SK-N-SH (cell line): ENCODE results near the gene ZNF275.
A peak's percentile ranks its signal among the peaks of the same experiment; 100 is the strongest.

ENCODE experiments used
- CHD2 ChIP-seq: fragments of 150-350 bp; IDR thresholded peaks from 2 replicates; pipeline ENCODE4 v1.6.1; 2018; ENCODE audit warnings: low read length; ENCODE audit not compliant: partially characterized antibody
- ELF1 ChIP-seq: IDR thresholded peaks from 2 replicates; pipeline ENCODE4 v1.4.0; 2012
- EP300 ChIP-seq, 2 experiments: IDR thresholded peaks; 2 replicates each; pipeline versions ENCODE4 v1.4.0 to v1.6.1; 2012; ENCODE audit warnings: borderline replicate concordance in 1 of 2, low read depth in 1 of 2, low read length in 1 of 2
- EZH2phosphoT487 ChIP-seq: fragments of 200-600 bp; sonication (generic); IDR thresholded peaks from 2 replicates; pipeline ENCODE4 v1.6.1; 2017; ENCODE audit warnings: low read depth, mixed run types, mild to moderate bottlenecking, antibody characterized with exemption, moderate library complexity, borderline replicate concordance
- MXI1 ChIP-seq: IDR thresholded peaks from 2 replicates; pipeline ENCODE4 v1.6.1; 2012; ENCODE audit warnings: mild to moderate bottlenecking, low read depth, low read length, improper control_type of control experiment
- NFIC ChIP-seq: IDR thresholded peaks from 2 replicates; pipeline ENCODE4 v1.4.0; 2012; ENCODE audit warnings: borderline replicate concordance
- RFX5 ChIP-seq: IDR thresholded peaks from 2 replicates; pipeline ENCODE4 v1.6.1; 2012; ENCODE audit warnings: mild to moderate bottlenecking, improper control_type of control experiment, low read length
- TCF12 ChIP-seq: IDR thresholded peaks from 2 replicates; pipeline ENCODE4 v1.4.0; 2012
- TEAD4 ChIP-seq: IDR thresholded peaks from 2 replicates; pipeline ENCODE4 v1.4.0; 2012; ENCODE audit warnings: mild to moderate bottlenecking, borderline replicate concordance; ENCODE audit not compliant: insufficient read depth
- TF ChIP-seq, protein P1 (sequence below): IDR thresholded peaks from 2 replicates; pipeline ENCODE4 v1.6.1; 2012; ENCODE audit warnings: mild to moderate bottlenecking, low read depth, low read length, moderate library complexity
- TF ChIP-seq, protein P2 (sequence below): fragments of 200-600 bp; sonication (generic); IDR thresholded peaks from 2 replicates; pipeline ENCODE4 v1.6.1; 2017; ENCODE audit warnings: antibody characterized with exemption, mild to moderate bottlenecking, moderate library complexity
- TF ChIP-seq, protein P3 (sequence below): IDR thresholded peaks from 2 replicates; pipeline ENCODE4 v1.4.0; 2012; ENCODE audit warnings: low read depth, borderline replicate concordance

DNA sequence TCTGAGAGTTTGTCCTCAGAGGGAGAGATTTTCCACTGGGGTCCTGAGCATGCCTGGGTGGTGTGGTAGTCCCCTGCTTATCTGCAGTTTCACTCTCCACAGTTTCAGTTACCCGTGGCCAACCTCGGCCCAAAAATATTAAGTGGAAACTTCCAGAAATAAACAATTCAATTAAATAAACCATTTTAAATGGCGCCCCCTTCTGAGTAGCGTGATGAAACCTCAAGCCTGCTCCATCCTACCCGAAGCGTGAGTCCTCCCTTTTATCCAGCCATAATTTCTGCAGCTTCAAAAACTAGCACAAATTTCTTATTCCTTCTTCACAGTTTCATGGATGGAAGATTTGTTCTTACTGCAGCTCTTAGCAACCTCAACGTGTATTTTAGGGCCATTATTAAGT lies 40.5 kb downstream of the ZNF275 start:
- TF ChIP-seq CHD2 (no peak), TCF12 (no peak), TEAD4 (no peak), NFIC (no peak), RFX5 (no peak), EZH2phosphoT487 (no peak), EP300 (IDR thresholded peaks at IDR 0.05; ENCODE audit: borderline replicate concordance in 1 of 2, low read depth in 1 of 2, low read length in 1 of 2) (no peak), MXI1 (no peak), ELF1 (no peak)
- TF ChIP-seq, protein P1, sequence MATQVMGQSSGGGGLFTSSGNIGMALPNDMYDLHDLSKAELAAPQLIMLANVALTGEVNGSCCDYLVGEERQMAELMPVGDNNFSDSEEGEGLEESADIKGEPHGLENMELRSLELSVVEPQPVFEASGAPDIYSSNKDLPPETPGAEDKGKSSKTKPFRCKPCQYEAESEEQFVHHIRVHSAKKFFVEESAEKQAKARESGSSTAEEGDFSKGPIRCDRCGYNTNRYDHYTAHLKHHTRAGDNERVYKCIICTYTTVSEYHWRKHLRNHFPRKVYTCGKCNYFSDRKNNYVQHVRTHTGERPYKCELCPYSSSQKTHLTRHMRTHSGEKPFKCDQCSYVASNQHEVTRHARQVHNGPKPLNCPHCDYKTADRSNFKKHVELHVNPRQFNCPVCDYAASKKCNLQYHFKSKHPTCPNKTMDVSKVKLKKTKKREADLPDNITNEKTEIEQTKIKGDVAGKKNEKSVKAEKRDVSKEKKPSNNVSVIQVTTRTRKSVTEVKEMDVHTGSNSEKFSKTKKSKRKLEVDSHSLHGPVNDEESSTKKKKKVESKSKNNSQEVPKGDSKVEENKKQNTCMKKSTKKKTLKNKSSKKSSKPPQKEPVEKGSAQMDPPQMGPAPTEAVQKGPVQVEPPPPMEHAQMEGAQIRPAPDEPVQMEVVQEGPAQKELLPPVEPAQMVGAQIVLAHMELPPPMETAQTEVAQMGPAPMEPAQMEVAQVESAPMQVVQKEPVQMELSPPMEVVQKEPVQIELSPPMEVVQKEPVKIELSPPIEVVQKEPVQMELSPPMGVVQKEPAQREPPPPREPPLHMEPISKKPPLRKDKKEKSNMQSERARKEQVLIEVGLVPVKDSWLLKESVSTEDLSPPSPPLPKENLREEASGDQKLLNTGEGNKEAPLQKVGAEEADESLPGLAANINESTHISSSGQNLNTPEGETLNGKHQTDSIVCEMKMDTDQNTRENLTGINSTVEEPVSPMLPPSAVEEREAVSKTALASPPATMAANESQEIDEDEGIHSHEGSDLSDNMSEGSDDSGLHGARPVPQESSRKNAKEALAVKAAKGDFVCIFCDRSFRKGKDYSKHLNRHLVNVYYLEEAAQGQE = no peak
- TF ChIP-seq, protein P2, sequence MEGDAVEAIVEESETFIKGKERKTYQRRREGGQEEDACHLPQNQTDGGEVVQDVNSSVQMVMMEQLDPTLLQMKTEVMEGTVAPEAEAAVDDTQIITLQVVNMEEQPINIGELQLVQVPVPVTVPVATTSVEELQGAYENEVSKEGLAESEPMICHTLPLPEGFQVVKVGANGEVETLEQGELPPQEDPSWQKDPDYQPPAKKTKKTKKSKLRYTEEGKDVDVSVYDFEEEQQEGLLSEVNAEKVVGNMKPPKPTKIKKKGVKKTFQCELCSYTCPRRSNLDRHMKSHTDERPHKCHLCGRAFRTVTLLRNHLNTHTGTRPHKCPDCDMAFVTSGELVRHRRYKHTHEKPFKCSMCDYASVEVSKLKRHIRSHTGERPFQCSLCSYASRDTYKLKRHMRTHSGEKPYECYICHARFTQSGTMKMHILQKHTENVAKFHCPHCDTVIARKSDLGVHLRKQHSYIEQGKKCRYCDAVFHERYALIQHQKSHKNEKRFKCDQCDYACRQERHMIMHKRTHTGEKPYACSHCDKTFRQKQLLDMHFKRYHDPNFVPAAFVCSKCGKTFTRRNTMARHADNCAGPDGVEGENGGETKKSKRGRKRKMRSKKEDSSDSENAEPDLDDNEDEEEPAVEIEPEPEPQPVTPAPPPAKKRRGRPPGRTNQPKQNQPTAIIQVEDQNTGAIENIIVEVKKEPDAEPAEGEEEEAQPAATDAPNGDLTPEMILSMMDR = peak; percentile 25; the same call in 1 of the 2 replicates
- TF ChIP-seq, protein P3, sequence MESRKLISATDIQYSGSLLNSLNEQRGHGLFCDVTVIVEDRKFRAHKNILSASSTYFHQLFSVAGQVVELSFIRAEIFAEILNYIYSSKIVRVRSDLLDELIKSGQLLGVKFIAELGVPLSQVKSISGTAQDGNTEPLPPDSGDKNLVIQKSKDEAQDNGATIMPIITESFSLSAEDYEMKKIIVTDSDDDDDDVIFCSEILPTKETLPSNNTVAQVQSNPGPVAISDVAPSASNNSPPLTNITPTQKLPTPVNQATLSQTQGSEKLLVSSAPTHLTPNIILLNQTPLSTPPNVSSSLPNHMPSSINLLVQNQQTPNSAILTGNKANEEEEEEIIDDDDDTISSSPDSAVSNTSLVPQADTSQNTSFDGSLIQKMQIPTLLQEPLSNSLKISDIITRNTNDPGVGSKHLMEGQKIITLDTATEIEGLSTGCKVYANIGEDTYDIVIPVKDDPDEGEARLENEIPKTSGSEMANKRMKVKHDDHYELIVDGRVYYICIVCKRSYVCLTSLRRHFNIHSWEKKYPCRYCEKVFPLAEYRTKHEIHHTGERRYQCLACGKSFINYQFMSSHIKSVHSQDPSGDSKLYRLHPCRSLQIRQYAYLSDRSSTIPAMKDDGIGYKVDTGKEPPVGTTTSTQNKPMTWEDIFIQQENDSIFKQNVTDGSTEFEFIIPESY = no peak
